ENCODE data around the gene SLC38A1.

GRCh38 chr12:46177837-46178608, 90.8 kb downstream of the SLC38A1 start:
- TF ChIP-seq CSRNP3 (CRISPR knock-in tag; IDR thresholded peaks at IDR 0.05) (no peak), POU6F1 (CRISPR knock-in tag; IDR thresholded peaks at IDR 0.05; ENCODE audit: borderline replicate concordance, low read depth) (no peak), ARNTL (CRISPR knock-in tag; IDR thresholded peaks at IDR 0.05; ENCODE audit: borderline replicate concordance, low read depth) (no peak), RARB (CRISPR knock-in tag; IDR thresholded peaks at IDR 0.05) (no peak), ZFP30 (CRISPR knock-in tag; IDR thresholded peaks at IDR 0.05) (no peak), CREB5 (CRISPR knock-in tag; IDR thresholded peaks at IDR 0.05; ENCODE audit: low read depth) (no peak), PATZ1 (CRISPR knock-in tag; IDR thresholded peaks at IDR 0.05; ENCODE audit: borderline replicate concordance) (no peak), ZNF565 (CRISPR knock-in tag; conservative IDR thresholded peaks at IDR 0.05; ENCODE audit: low read depth) (no peak), GLIS3 (CRISPR knock-in tag; IDR thresholded peaks at IDR 0.05) (no peak), PPARA (CRISPR knock-in tag; IDR thresholded peaks at IDR 0.05; ENCODE audit: borderline replicate concordance) (no peak), ZFP3 (CRISPR knock-in tag; IDR thresholded peaks at IDR 0.05) (no peak), OSR1 (CRISPR knock-in tag; IDR thresholded peaks at IDR 0.05) (no peak), ZNF8 (CRISPR knock-in tag; IDR thresholded peaks at IDR 0.05) (no peak)
